GM12873 (cell line): ENCODE measurements around the gene EIF4G3.

Source experiments
- CTCF ChIP-seq: IDR thresholded peaks from 2 replicates; pipeline ENCODE4 v1.5.1; 2012; ENCODE audit warnings: low read depth, mild to moderate bottlenecking, moderate library complexity, low read length, control low read depth; ENCODE audit not compliant: insufficient read depth; ENCODE audit errors: missing control alignments

Gene EIF4G3

GRCh38 chr1:20948101-20948500 lies 228.6 kb downstream of the EIF4G3 start:
- TF ChIP-seq CTCF: no peak

- TF ChIP-seq CTCF: no peak
These were observed 229.3 kb downstream of the EIF4G3 start for GRCh38 chr1:20947409-20947808.

GRCh38 chr1:20936621-20937020 lies 240.1 kb downstream of the EIF4G3 start:
- no peak for TF ChIP-seq CTCF

- no peak for TF ChIP-seq CTCF
These were observed 240.5 kb downstream of the EIF4G3 start for GRCh38 chr1:20936216-20936615.

GRCh38 chr1:20935717-20936116 lies 241.0 kb downstream of the EIF4G3 start:
- no peak for TF ChIP-seq CTCF

- no peak for TF ChIP-seq CTCF
These were observed 244.2 kb downstream of the EIF4G3 start for GRCh38 chr1:20932437-20932977.

- no peak for TF ChIP-seq CTCF
These were observed 244.7 kb downstream of the EIF4G3 start for GRCh38 chr1:20931930-20932436.
